Esophagus squamous epithelium (tissue), 4 donors: ENCODE results near the gene VPS29.

Experiments used
- CTCF ChIP-seq, 6 experiments: fragments of 450-650 bp in 4 of 6; fragments of 200-600 bp in 2 of 6; sonication (generic) in 2 of 6; IDR thresholded peaks; one replicate each; pipeline ENCODE4 v1.5.1; 2016 to 2019; ENCODE audit warnings: antibody characterized with exemption in 6 of 6, mild to moderate bottlenecking in 4 of 6, moderate library complexity in 4 of 6
- POLR2A ChIP-seq, 4 donors: fragments of 450-650 bp; IDR thresholded peaks; one replicate each; pipeline ENCODE4 v1.6.1; 2017; ENCODE audit warnings: antibody characterized with exemption in 4 of 4, mild to moderate bottlenecking in 4 of 4, moderate library complexity in 3 of 4

GRCh38 chr12:110543252-110543959 lies 41.5 kb upstream of the VPS29 start:
- TF ChIP-seq CTCF (IDR thresholded peaks at IDR 0.05) (no peak), POLR2A (IDR thresholded peaks at IDR 0.05) (no peak)
